Testis (tissue), 3 donors: ENCODE measurements around the gene PLOD1. TPM values are rescaled to one million over a fixed set of nuclear protein-coding genes. Genes with fewer than 3 reads are reported as not detected.

Experiments
- DNase-seq: peaks from one replicate; pipeline ENCODE4 v3.0.0-alpha.2; 2019
- H3K27ac ChIP-seq, 2 donors: fragments of 200-600 bp; sonication (generic); one replicate each; pipeline ENCODE4 v1.5.1; 2019
- H3K27me3 ChIP-seq: fragments of 200-600 bp; sonication (generic); one replicate; pipeline ENCODE4 v1.5.1; 2019
- H3K36me3 ChIP-seq: fragments of 200-600 bp; sonication (generic); one replicate; pipeline ENCODE4 v1.5.1; 2017; ENCODE audit warnings: low read depth; ENCODE audit errors: missing control alignments
- H3K4me1 ChIP-seq: fragments of 200-600 bp; sonication (generic); one replicate; pipeline ENCODE4 v1.5.1; 2019
- H3K4me3 ChIP-seq, 2 donors: fragments of 200-600 bp; sonication (generic); one replicate each; pipeline ENCODE4 v1.5.1; 2017 to 2019
- H3K9me3 ChIP-seq: fragments of 200-600 bp; sonication (generic); one replicate; pipeline ENCODE4 v1.5.1; 2017
- CTCF ChIP-seq, 3 experiments: fragments of 450-650 bp in 2 of 3; fragments of 200-600 bp in 1 of 3; sonication (generic) in 1 of 3; IDR thresholded peaks; one replicate each; pipeline ENCODE4 v1.5.1; 2016 to 2019; ENCODE audit warnings: antibody characterized with exemption in 3 of 3, mild to moderate bottlenecking in 2 of 3, moderate library complexity in 1 of 3
- POLR2A ChIP-seq: fragments of 450-650 bp; IDR thresholded peaks from one replicate; pipeline ENCODE4 v1.6.1; 2017; ENCODE audit warnings: antibody characterized with exemption, mild to moderate bottlenecking, moderate library complexity
- WGBS, 2 donors: methylation state at CpG; one replicate each; pipeline ENCODE4 v1.1.5; 2018; 5-methylcytosine and 5-hydroxymethylcytosine counted together
- intact Hi-C: fragments of 100-400 bp; cut with DNase I; formaldehyde crosslinking; loops from one replicate; pipeline ENCODE4 v1.15.1; 2023; ENCODE audit warnings: low total_unique reads
- polyA plus RNA-seq: library from polyadenylated mRNA; stranded (reverse); fragments of 350-450 nt; fragmentation: Illumina TruSeq; extraction: RNeasy Lipid Tissue Mini Kit (QIAGEN cat#74804); gene quantifications from one replicate; pipeline ENCODE4 v1.2.3, GENCODE V29; 2014; ENCODE audit warnings: low read depth, low replicate concordance; ENCODE audit not compliant: insufficient read depth
- total RNA-seq, 2 donors: library from RNA; depleted of rRNA; stranded (reverse); fragments of >200 nt; gene quantifications; one replicate each; pipeline ENCODE4 v1.2.3, GENCODE V29; 2016

Gene PLOD1
- total and polyA plus RNA-seq, 3 donors from 2014 or later, result 33.1 to 62.0 (median 41.3) TPM

- peak; percentile 66 for DNase-seq
- 45 to 56% methylated on average over 9 to 12 of the region's 12 CpGs for WGBS, 2 donors
- no peaks in the 10 kb centered on the region for H3K9me3 ChIP-seq
- no peaks in the 10 kb centered on the region for H3K27me3 ChIP-seq
- H3K4me1 ChIP-seq, result peaks cover 41% of the 10 kb centered on the region
- TF ChIP-seq CTCF (IDR thresholded peaks at IDR 0.05) (no peak), POLR2A (no peak)
- peak overlapping the region; percentile 39 to 55 for H3K27ac ChIP-seq
- intact Hi-C loops, result no loop called here
- H3K36me3 ChIP-seq, result no peaks in the 10 kb centered on the region
- no peak overlapping the region for H3K4me3 ChIP-seq
Measured at GRCh38 chr1:11920239-11920903, 14.1 kb upstream of the PLOD1 start.

DNA sequence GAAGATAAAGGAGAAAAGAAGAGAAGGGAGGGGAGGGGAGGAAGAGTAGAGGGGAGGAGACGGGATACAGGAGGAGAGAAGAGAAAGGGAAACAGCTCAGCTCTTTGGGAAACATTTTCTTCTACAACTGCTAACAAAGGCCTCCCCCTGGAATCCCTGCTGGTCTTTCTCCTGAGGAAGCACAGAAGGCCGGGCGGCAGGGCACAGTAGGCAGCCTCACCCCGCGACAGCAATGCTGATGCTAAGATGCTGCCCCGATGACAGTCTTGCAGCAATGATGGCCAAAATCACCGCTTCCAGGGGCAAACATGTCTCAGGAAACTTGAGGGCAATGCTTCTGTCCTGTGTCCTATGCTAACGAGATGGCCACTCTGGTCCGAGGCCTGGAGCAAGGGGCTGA is 13.5 kb upstream of the PLOD1 start:
- Histone ChIP-seq H3K4me1 (peaks cover 41% of the 10 kb centered on the region), H3K36me3 (no peaks in the 10 kb centered on the region), H3K27ac (peak overlapping the region; percentile 39 to 55), H3K9me3 (no peaks in the 10 kb centered on the region), H3K27me3 (no peaks in the 10 kb centered on the region), H3K4me3 (no peak overlapping the region)
- WGBS, 2 donors, result 62 to 68% methylated on average over 5 to 9 of the region's 9 CpGs
- TF ChIP-seq CTCF (IDR thresholded peaks at IDR 0.05), result no peak
- no peak for TF ChIP-seq POLR2A
- intact Hi-C loops, result no loop called here
- DNase-seq, result no peak

DNA sequence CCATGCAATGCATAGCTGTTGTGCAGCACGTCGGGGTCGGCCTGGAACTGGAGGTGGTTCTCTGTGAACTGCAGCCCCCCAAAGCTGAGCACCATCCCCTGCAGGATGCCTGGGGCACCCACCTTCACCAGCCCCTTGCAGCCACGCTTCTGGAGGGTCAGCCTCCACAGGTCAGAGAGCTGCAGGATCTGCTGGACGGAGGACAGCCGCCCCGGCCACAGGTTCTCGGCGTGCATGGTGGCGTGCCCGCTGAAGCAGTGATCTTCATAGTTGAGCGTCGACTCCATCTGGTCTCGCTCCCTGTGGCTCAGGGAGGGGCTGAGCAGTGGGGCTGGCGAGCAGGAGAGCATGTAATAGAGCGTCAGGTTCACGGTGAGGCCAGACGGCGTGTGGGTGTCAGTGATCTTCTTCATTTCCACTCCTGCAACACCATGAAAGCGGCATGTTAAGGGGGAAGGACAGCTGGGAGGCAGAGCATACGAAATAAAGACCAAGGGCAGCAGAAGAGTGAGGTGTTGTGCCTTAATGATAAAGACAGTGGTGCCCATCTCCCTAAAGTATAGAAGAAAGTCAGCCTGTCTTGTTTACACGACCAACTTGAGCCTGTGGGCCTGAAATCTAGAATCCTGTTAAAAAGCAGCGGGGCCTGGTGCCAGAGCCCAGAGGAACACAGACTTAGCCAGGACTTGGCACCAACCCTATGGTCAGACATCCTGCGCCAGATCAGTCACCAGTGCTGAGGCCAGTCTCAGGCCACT is 11.3 kb upstream of the PLOD1 start:
- Histone ChIP-seq H3K4me1 (peaks cover 47% of the 10 kb centered on the region), H3K4me3 (no peak overlapping the region), H3K36me3 (no peaks in the 10 kb centered on the region), H3K9me3 (no peaks in the 10 kb centered on the region), H3K27ac (no peak overlapping the region), H3K27me3 (no peaks in the 10 kb centered on the region)
- intact Hi-C loops, result no loop called here
- TF ChIP-seq POLR2A, result no peak
- TF ChIP-seq CTCF (IDR thresholded peaks at IDR 0.05), result no peak
- 75 to 85% methylated on average over 16 to 24 of the region's 24 CpGs for WGBS, 2 donors
- DNase-seq, result no peak

- DNase-seq, result no peak
- intact Hi-C loops, result no loop called here
- WGBS, 2 donors, result 59 to 70% methylated on average over 5 of the region's 5 CpGs
- TF ChIP-seq CTCF (IDR thresholded peaks at IDR 0.05), result no peak
- TF ChIP-seq POLR2A, result no peak
- Histone ChIP-seq H3K4me1 (peaks cover 43% of the 10 kb centered on the region), H3K27me3 (no peaks in the 10 kb centered on the region), H3K27ac (no peak overlapping the region), H3K9me3 (no peaks in the 10 kb centered on the region), H3K36me3 (no peaks in the 10 kb centered on the region), H3K4me3 (no peak overlapping the region)
Measured at GRCh38 chr1:11923827-11924113, 10.7 kb upstream of the PLOD1 start.
